HL-60 (cell line): ENCODE results near the gene TPP1.

Experiments used
- GABPA ChIP-seq: IDR thresholded peaks from 2 replicates; pipeline ENCODE4 v1.6.1; 2012; ENCODE audit warnings: low read depth
- POLR2AphosphoS5 ChIP-seq: IDR thresholded peaks from 2 replicates; pipeline ENCODE4 v1.6.1; 2012; ENCODE audit warnings: low read depth
- SPI1 ChIP-seq: IDR thresholded peaks from 2 replicates; pipeline ENCODE4 v1.6.1; 2012; ENCODE audit warnings: low read depth, mild to moderate bottlenecking, borderline replicate concordance
- TF ChIP-seq, protein P1 (sequence below): IDR thresholded peaks from one replicate; pipeline ENCODE4 v1.5.1; 2011; ENCODE audit warnings: low read length, control low read depth, inconsistent platforms; ENCODE audit not compliant: insufficient read depth

DNA sequence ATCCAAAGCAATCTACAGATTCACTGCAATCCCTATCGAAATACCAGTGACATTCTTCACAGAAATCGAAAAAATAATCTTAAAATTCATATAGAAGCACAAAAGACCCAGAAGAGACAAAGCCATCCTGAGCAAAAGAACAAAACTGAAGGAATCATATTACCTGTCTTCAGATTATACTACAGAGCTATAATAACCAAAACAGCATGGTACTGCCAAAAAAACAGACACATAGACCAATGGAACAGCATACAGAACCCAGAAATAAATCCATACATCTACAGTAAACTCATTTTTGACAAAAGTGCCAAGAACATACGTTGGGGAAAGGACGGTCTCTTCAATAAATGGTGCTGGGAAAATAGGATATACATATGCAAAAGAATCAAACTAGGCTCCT, 34.7 kb downstream of the TPP1 start:
- TF ChIP-seq, protein P1, sequence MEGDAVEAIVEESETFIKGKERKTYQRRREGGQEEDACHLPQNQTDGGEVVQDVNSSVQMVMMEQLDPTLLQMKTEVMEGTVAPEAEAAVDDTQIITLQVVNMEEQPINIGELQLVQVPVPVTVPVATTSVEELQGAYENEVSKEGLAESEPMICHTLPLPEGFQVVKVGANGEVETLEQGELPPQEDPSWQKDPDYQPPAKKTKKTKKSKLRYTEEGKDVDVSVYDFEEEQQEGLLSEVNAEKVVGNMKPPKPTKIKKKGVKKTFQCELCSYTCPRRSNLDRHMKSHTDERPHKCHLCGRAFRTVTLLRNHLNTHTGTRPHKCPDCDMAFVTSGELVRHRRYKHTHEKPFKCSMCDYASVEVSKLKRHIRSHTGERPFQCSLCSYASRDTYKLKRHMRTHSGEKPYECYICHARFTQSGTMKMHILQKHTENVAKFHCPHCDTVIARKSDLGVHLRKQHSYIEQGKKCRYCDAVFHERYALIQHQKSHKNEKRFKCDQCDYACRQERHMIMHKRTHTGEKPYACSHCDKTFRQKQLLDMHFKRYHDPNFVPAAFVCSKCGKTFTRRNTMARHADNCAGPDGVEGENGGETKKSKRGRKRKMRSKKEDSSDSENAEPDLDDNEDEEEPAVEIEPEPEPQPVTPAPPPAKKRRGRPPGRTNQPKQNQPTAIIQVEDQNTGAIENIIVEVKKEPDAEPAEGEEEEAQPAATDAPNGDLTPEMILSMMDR = no peak
- TF ChIP-seq GABPA = no peak
- no peak for TF ChIP-seq SPI1
- no peak for TF ChIP-seq POLR2AphosphoS5
